ENCODE results near the gene OR2T1. TPM values are rescaled to one million over a fixed set of nuclear protein-coding genes. Genes with fewer than 3 reads are reported as not detected.

OR2T1 gene
- not detected for total RNA-seq

GRCh38 chr1:248402748-248403147, at the start of gene OR2T1:
TSS of gene OR2T1 (plus strand) at chr1:248403048. CDS start at chr1:248406148, 3,100 bp downstream.
- intact Hi-C loops (cut with DNase I; ENCODE audit: low total_unique reads), result no loop called here
- no peak within 1 kb of the TSS for H3K4me3 ChIP-seq (ENCODE audit: low read depth, poor library complexity, severe bottlenecking)

GRCh38 chr1:248359415-248359814, 43.4 kb upstream of the OR2T1 start:
- TF ChIP-seq CTCF (IDR thresholded peaks at IDR 0.05), result no peak
- intact Hi-C loops (cut with DNase I; ENCODE audit: low total_unique reads), result no loop called here
- WGBS, 2 donors, result 72 to 82% methylated on average over 3 of the region's 3 CpGs
- H3K4me3 ChIP-seq (ENCODE audit: low read depth, poor library complexity, severe bottlenecking), result no peak overlapping the region
- no peak for DNase-seq (ENCODE audit: low spot score in 2 of 2)

More at GRCh38 chr1:248402748-248403147, at the start of gene OR2T1:
- DNase-seq (ENCODE audit: low spot score in 2 of 2), result no peak
- WGBS, 2 donors, result 65 to 73% methylated on average over 3 of the region's 3 CpGs
- TF ChIP-seq POLR2A (IDR thresholded peaks at IDR 0.05) (no peak), CTCF (IDR thresholded peaks at IDR 0.05) (no peak)

GRCh38 chr1:248361121-248361715, 41.6 kb upstream of the OR2T1 start, which contains the start of gene OR2T4:
TSS of gene OR2T4 (plus strand) at chr1:248361665. CDS start at chr1:248361665, 0 bp downstream.
- no peak for DNase-seq (ENCODE audit: low spot score in 2 of 2)
- intact Hi-C loops (cut with DNase I; ENCODE audit: low total_unique reads), result no loop called here
- no peak within 1 kb of the TSS for H3K4me3 ChIP-seq (ENCODE audit: low read depth, poor library complexity, severe bottlenecking)
- no peak for TF ChIP-seq CTCF (IDR thresholded peaks at IDR 0.05)
- TF ChIP-seq POLR2A (IDR thresholded peaks at IDR 0.05), result no peak
- WGBS, 2 donors, result 45 to 47% methylated on average over 3 of the region's 3 CpGs

GRCh38 chr1:248366609-248367008, 36.2 kb upstream of the OR2T1 start:
- no peak for DNase-seq (ENCODE audit: low spot score in 2 of 2)
- intact Hi-C loops (cut with DNase I; ENCODE audit: low total_unique reads), result no loop called here
- TF ChIP-seq POLR2A (IDR thresholded peaks at IDR 0.05), result no peak
- TF ChIP-seq CTCF (IDR thresholded peaks at IDR 0.05), result no peak
- no peak overlapping the region for H3K4me3 ChIP-seq (ENCODE audit: low read depth, poor library complexity, severe bottlenecking)

- no peak for DNase-seq (ENCODE audit: low spot score in 2 of 2)
- TF ChIP-seq CTCF (IDR thresholded peaks at IDR 0.05), result no peak
- TF ChIP-seq POLR2A (IDR thresholded peaks at IDR 0.05), result no peak
- H3K4me3 ChIP-seq (ENCODE audit: low read depth, poor library complexity, severe bottlenecking), result no peak overlapping the region
- 73 to 74% methylated on average over 5 of the region's 5 CpGs for WGBS, 2 donors
- intact Hi-C loops (cut with DNase I; ENCODE audit: low total_unique reads), result no loop called here
These were observed 30.5 kb upstream of the OR2T1 start for GRCh38 chr1:248372394-248372793.

GRCh38 chr1:248373761-248374160, 29.1 kb upstream of the OR2T1 start:
- H3K4me3 ChIP-seq (ENCODE audit: low read depth, poor library complexity, severe bottlenecking), result no peak overlapping the region
- intact Hi-C loops (cut with DNase I; ENCODE audit: low total_unique reads), result no loop called here
- no peak for TF ChIP-seq POLR2A (IDR thresholded peaks at IDR 0.05)
- no peak for TF ChIP-seq CTCF (IDR thresholded peaks at IDR 0.05)
- WGBS, 2 donors, result 59 to 75% methylated on average over 4 of the region's 4 CpGs
- no peak for DNase-seq (ENCODE audit: low spot score in 2 of 2)

Measured in lower leg skin (tissue), 4 donors.